H1 (cell line): ENCODE measurements around the gene GABRB2. TPM values are rescaled to one million over a fixed set of nuclear protein-coding genes. Genes with fewer than 3 reads are reported as not detected.
"Not testable (repeated sequence)": the region's sequence is repeated elsewhere in the genome, so short reads cannot be mapped to it uniquely, and the experiment has no call there.

Experiments used
- CTCF ChIA-PET: fragments of 300-600 bp; sonication (Branson Sonifier 250); formaldehyde crosslinking; loops from one replicate; lab custom pipeline; 2021; ENCODE audit not compliant: partially characterized antibody; lab: Charles Lee
- POLR2A ChIA-PET: fragments of 300-600 bp; sonication (Branson Sonifier 250); formaldehyde crosslinking; loops from one replicate; lab custom pipeline; 2021; ENCODE audit warnings: inconsistent platforms; ENCODE audit not compliant: partially characterized antibody; lab: Charles Lee
- DNase-seq, 2 experiments: peaks; one replicate each; pipeline versions ENCODE4 v3.0.0 to v3.0.0-alpha.2; 2010 to 2022; ENCODE audit warnings: low spot score in 2 of 2, low read depth in 1 of 2, mixed read lengths in 1 of 2
- FAIRE-seq: peaks from 2 replicates; lab custom pipeline; 2011; peaks lifted over from hg19 to GRCh38; lab: Jason Lieb, UNC
- H2AFZ ChIP-seq: 2 replicates; pipeline ENCODE4 v1.8.1; 2012; ENCODE audit warnings: low read length, inconsistent platforms
- H2AK5ac ChIP-seq: 2 replicates; pipeline ENCODE4 v1.6.1; 2013; ENCODE audit warnings: low read depth, low read length
- H2BK120ac ChIP-seq: replicated peaks from 2 replicates; pipeline ENCODE3; 2013; ENCODE audit warnings: low read depth, low read length, inconsistent platforms
- H2BK12ac ChIP-seq: 2 replicates; pipeline ENCODE4 v1.6.1; 2013; ENCODE audit warnings: low read depth, low read length
- H2BK15ac ChIP-seq: 2 replicates; pipeline ENCODE4 v1.6.1; 2013; ENCODE audit warnings: low read length
- H2BK20ac ChIP-seq: 2 replicates; pipeline ENCODE4 v1.6.1; 2013; ENCODE audit warnings: low read length
- H2BK5ac ChIP-seq: 2 replicates; pipeline ENCODE4 v1.6.1; 2013; ENCODE audit warnings: low read depth, low read length
- H3K14ac ChIP-seq: 2 replicates; pipeline ENCODE4 v1.6.1; 2013; ENCODE audit warnings: inconsistent platforms; ENCODE audit not compliant: insufficient read length
- H3K18ac ChIP-seq: 2 replicates; pipeline ENCODE4 v1.6.1; 2013; ENCODE audit warnings: low read length; ENCODE audit errors: extremely low read depth
- H3K23ac ChIP-seq: 2 replicates; pipeline ENCODE4 v1.6.1; 2013; ENCODE audit warnings: inconsistent platforms; ENCODE audit not compliant: insufficient read length
- H3K23me2 ChIP-seq: 2 replicates; pipeline ENCODE4 v1.6.1; 2013; ENCODE audit warnings: low read depth, low read length
- H3K27ac ChIP-seq: 2 replicates; pipeline ENCODE4 v1.6.1; 2011; ENCODE audit warnings: low read depth, low read length, inconsistent platforms
- H3K27me3 ChIP-seq, 4 experiments: replicated peaks in 1 of 4; 1 replicate in 1 of 4; 2 replicates in 3 of 4; pipeline versions ENCODE4 v1.6.1 to v1.8.1; 2011 to 2013; ENCODE audit warnings: low read length in 3 of 4, mild to moderate bottlenecking in 3 of 4, inconsistent platforms in 2 of 4, mixed read lengths in 2 of 4, moderate library complexity in 1 of 4; ENCODE audit not compliant: control insufficient read depth in 3 of 4, insufficient read depth in 3 of 4; ENCODE audit errors: extremely low read depth in 1 of 4
- H3K36me3 ChIP-seq, 4 experiments: 2 replicates each; pipeline versions ENCODE4 v1.6.1 to v1.8.1; 2011 to 2013; ENCODE audit warnings: mild to moderate bottlenecking in 4 of 4, low read length in 3 of 4, moderate library complexity in 2 of 4, control low read depth in 1 of 4, inconsistent platforms in 1 of 4; ENCODE audit not compliant: insufficient read depth in 4 of 4, control insufficient read depth in 2 of 4
- H3K4ac ChIP-seq: replicated peaks from 2 replicates; pipeline ENCODE3; 2013; ENCODE audit warnings: low read length, low read depth, mixed read lengths, inconsistent platforms; ENCODE audit not compliant: insufficient read length
- H3K4me1 ChIP-seq, 4 experiments: replicated peaks in 1 of 4; 1 replicate in 1 of 4; 2 replicates in 3 of 4; pipeline versions ENCODE4 v1.6.1 to v1.8.1; 2011 to 2013; ENCODE audit warnings: low read length in 3 of 4, inconsistent platforms in 2 of 4, mixed read lengths in 1 of 4; ENCODE audit not compliant: insufficient read depth in 4 of 4, control insufficient read depth in 3 of 4
- H3K4me2 ChIP-seq, 2 experiments: 2 replicates each; pipeline versions ENCODE4 v1.6.1 to v1.8.1; 2011 to 2013; ENCODE audit warnings: low read depth in 2 of 2, low read length in 2 of 2, control low read depth in 1 of 2, inconsistent platforms in 1 of 2, mild to moderate bottlenecking in 1 of 2; ENCODE audit not compliant: insufficient read depth in 1 of 2
- H3K4me3 ChIP-seq, 4 experiments: fragments of 200-600, 300-600 bp in 1 of 4; sonication (generic), shearing (Covaris generic), sonication (Bioruptor Twin) in 1 of 4; 2 replicates each; pipeline versions ENCODE4 v1.5.1 to v1.8.1; 2011 to 2016; ENCODE audit warnings: low read length in 4 of 4, low read depth in 3 of 4, control low read depth in 2 of 4, inconsistent platforms in 2 of 4, mild to moderate bottlenecking in 2 of 4, mixed read lengths in 1 of 4, moderate library complexity in 1 of 4; ENCODE audit not compliant: insufficient read depth in 2 of 4; ENCODE audit errors: extremely low read depth in 1 of 4
- H3K56ac ChIP-seq: replicated peaks from 2 replicates; pipeline ENCODE3; 2013; ENCODE audit warnings: low read depth, mild to moderate bottlenecking, mixed read lengths, low read length, inconsistent platforms; ENCODE audit not compliant: insufficient read length
- H3K79me1 ChIP-seq: 2 replicates; pipeline ENCODE4 v1.6.1; 2013; ENCODE audit warnings: low read depth, low read length, control low read depth
- H3K79me2 ChIP-seq, 2 experiments: 2 replicates each; pipeline versions ENCODE4 v1.6.1 to v1.8.1; 2012 to 2013; ENCODE audit warnings: low read length in 2 of 2, mild to moderate bottlenecking in 2 of 2, inconsistent platforms in 1 of 2; ENCODE audit not compliant: insufficient read depth in 2 of 2, control insufficient read depth in 1 of 2
- H3K9ac ChIP-seq, 4 experiments: replicated peaks in 1 of 4; 1 replicate in 1 of 4; 2 replicates in 3 of 4; pipeline versions ENCODE4 v1.6.1 to v1.8.1; 2011 to 2013; ENCODE audit warnings: low read depth in 3 of 4, low read length in 3 of 4, control low read depth in 2 of 4, mild to moderate bottlenecking in 2 of 4, moderate library complexity in 2 of 4, inconsistent platforms in 1 of 4; ENCODE audit errors: extremely low read depth in 1 of 4
- H3K9me3 ChIP-seq, 2 experiments: 2 replicates each; pipeline versions ENCODE4 v1.6.1 to v1.8.1; 2012 to 2013; ENCODE audit warnings: mild to moderate bottlenecking in 2 of 2, moderate library complexity in 2 of 2, control low read depth in 1 of 2, inconsistent platforms in 1 of 2, low read depth in 1 of 2, low read length in 1 of 2, mixed read lengths in 1 of 2; ENCODE audit not compliant: insufficient read depth in 2 of 2
- H4K20me1 ChIP-seq, 2 experiments: replicated peaks in 1 of 2; 2 replicates each; pipeline versions ENCODE3 to v1.8.1; 2011 to 2013; ENCODE audit warnings: inconsistent platforms in 2 of 2, low read length in 2 of 2, mild to moderate bottlenecking in 1 of 2; ENCODE audit not compliant: insufficient read depth in 2 of 2, control insufficient read depth in 1 of 2
- H4K5ac ChIP-seq: 2 replicates; pipeline ENCODE4 v1.6.1; 2013; ENCODE audit warnings: low read length, low read depth, mixed read lengths, inconsistent platforms; ENCODE audit not compliant: insufficient read length
- H4K8ac ChIP-seq: 2 replicates; pipeline ENCODE4 v1.8.0; 2013; ENCODE audit warnings: mild to moderate bottlenecking, moderate library complexity, low read length, inconsistent platforms; ENCODE audit not compliant: insufficient read depth; ENCODE audit errors: extremely low read depth
- H4K91ac ChIP-seq: replicated peaks from 2 replicates; pipeline ENCODE3; 2013; ENCODE audit warnings: low read length, mixed read lengths, inconsistent platforms; ENCODE audit not compliant: insufficient read length
- RAD21 ChIP-seq, 2 experiments: IDR thresholded peaks in 1 of 2; conservative IDR thresholded peaks in 1 of 2; 2 replicates each; pipeline ENCODE4 v1.6.1; 2011; ENCODE audit warnings: low read depth in 2 of 2, low read length in 2 of 2, improper control_type of control experiment in 1 of 2, inconsistent platforms in 1 of 2, mild to moderate bottlenecking in 1 of 2, moderate library complexity in 1 of 2
- TEAD4 ChIP-seq: IDR thresholded peaks from 2 replicates; pipeline ENCODE4 v1.6.1; 2012; ENCODE audit warnings: low read depth, low read length, inconsistent platforms, mixed read lengths
- WGBS, 2 experiments: shearing (Covaris generic) in 1 of 2; methylation state at CpG; one replicate each; pipeline versions ENCODE4 v1.1.6 to v1.1.7; 2013 to 2015; ENCODE audit warnings: low lambda C conversion rate in 2 of 2, mixed read lengths in 2 of 2, inconsistent platforms in 1 of 2, low coverage in 1 of 2, missing lambda C conversion rate in 1 of 2; ENCODE audit not compliant: insufficient replicate concordance in 2 of 2, insufficient coverage in 1 of 2, insufficient read length in 1 of 2; ENCODE audit errors: extremely low coverage in 1 of 2, missing lambda C conversion rate in 1 of 2; 5-methylcytosine and 5-hydroxymethylcytosine counted together
- polyA plus RNA-seq, 7 experiments: library from polyadenylated mRNA; depleted of rRNA in 3 of 7; stranded (reverse) in 5 of 7; unstranded in 2 of 7; fragments of >200 nt in 5 of 7; fragments of 200-250 nt in 2 of 7; gene quantifications; 1 replicate in 5 of 7; 2 replicates in 1 of 7; 4 replicates in 1 of 7; pipeline versions ENCODE4 v1.2.1 to v1.2.3, GENCODE V29; 2011 to 2013; ENCODE audit warnings: missing spikeins in 2 of 7, mixed read lengths in 2 of 7
- total RNA-seq: library from RNA; stranded (reverse); fragmentation: NEBNext Ultra II Directional; extraction: Animal tissue kit (Norgen Biotek cat#: 25700); gene quantifications from 2 replicates; pipeline ENCODE4 v1.2.1, GENCODE V29; 2021
- TF ChIP-seq, protein P1 (sequence below), 3 experiments: IDR thresholded peaks; 1 replicate in 2 of 3; 2 replicates in 1 of 3; pipeline versions ENCODE4 v1.5.1 to v1.6.1; 2011; ENCODE audit warnings: low read length in 3 of 3, mild to moderate bottlenecking in 3 of 3, inconsistent platforms in 2 of 3, low read depth in 1 of 3, moderate library complexity in 1 of 3; ENCODE audit not compliant: insufficient read depth in 1 of 3; ENCODE audit errors: control extremely low read depth in 1 of 3

Gene GABRB2
- total and polyA plus RNA-seq, 2 of the 8 experiments (the other 6 are each of a cell fraction or from before 2014, with no cell fraction given): 0.54 to 1.9 TPM

DNA sequence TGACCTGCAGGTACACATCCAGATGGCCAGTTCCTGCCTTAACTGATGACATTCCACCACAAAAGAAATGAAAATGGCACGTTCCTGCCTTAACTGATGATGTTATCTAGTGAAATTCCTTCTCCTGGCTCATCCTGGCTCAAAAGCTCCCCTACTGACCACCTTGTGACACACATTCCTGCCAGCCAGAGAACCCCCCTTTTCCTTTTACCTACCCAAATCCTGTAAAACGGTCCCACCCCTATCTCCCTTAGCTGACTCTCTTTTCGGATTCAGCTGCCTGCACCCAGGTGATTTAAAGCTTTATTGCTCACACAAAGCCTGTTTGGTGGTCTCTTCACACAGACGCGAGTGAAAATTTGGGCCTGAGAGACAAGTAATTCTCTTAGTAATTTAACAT lies 300.7 kb downstream of the GABRB2 start:
- H2AFZ ChIP-seq, H4K20me1 ChIP-seq, H3K36me3 ChIP-seq, DNase-seq, H2BK5ac ChIP-seq, H2BK15ac ChIP-seq, H2BK120ac ChIP-seq, H3K4me3 ChIP-seq, H3K79me1 ChIP-seq, H3K9ac ChIP-seq, H2BK12ac ChIP-seq, H3K79me2 ChIP-seq, FAIRE-seq, POLR2A ChIA-PET, H4K5ac ChIP-seq, H3K4me1 ChIP-seq, H3K18ac ChIP-seq, H4K8ac ChIP-seq, H3K27ac ChIP-seq, H3K14ac ChIP-seq, H3K9me3 ChIP-seq, H3K4ac ChIP-seq, H2AK5ac ChIP-seq, H3K56ac ChIP-seq, H4K91ac ChIP-seq, H3K27me3 ChIP-seq, H3K23me2 ChIP-seq, H3K23ac ChIP-seq, H3K4me2 ChIP-seq, H2BK20ac ChIP-seq: not testable (repeated sequence)
- WGBS, 2 experiments: 55% methylated on average over 5 of the region's 5 CpGs; no CpG with 5 or more reads in 1 of the 2 experiments
- CTCF ChIA-PET: interaction anchor here (0.7 to 1.6 kb wide), 2 partner anchors 12 to 342 kb away, joined by 3 to 4 read pairs; no protein-coding TSS in a partner anchor
- TF ChIP-seq TEAD4 (peak; percentile 60; the same call in 1 of the 2 replicates), RAD21 (IDR thresholded peaks at IDR 0.05 in 1 of 2, conservative IDR thresholded peaks at IDR 0.05 in 1 of 2; ENCODE audit: low read depth in 2 of 2, low read length in 2 of 2) (peak; percentile 35 to 44)
- TF ChIP-seq, protein P1, sequence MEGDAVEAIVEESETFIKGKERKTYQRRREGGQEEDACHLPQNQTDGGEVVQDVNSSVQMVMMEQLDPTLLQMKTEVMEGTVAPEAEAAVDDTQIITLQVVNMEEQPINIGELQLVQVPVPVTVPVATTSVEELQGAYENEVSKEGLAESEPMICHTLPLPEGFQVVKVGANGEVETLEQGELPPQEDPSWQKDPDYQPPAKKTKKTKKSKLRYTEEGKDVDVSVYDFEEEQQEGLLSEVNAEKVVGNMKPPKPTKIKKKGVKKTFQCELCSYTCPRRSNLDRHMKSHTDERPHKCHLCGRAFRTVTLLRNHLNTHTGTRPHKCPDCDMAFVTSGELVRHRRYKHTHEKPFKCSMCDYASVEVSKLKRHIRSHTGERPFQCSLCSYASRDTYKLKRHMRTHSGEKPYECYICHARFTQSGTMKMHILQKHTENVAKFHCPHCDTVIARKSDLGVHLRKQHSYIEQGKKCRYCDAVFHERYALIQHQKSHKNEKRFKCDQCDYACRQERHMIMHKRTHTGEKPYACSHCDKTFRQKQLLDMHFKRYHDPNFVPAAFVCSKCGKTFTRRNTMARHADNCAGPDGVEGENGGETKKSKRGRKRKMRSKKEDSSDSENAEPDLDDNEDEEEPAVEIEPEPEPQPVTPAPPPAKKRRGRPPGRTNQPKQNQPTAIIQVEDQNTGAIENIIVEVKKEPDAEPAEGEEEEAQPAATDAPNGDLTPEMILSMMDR (IDR thresholded peaks at IDR 0.05; ENCODE audit: control extremely low read depth in 1 of 3, insufficient read depth in 1 of 3, low read depth in 1 of 3, low read length in 3 of 3): peak in 1 of 3 experiments; percentile 39; a peak in 1 of 4 replicates
